H9 (cell line): ENCODE measurements around the gene MOCS3. TPM values are rescaled to one million over a fixed set of nuclear protein-coding genes. Genes with fewer than 3 reads are reported as not detected.
A peak's percentile ranks its signal among the peaks of the same experiment; 100 is the strongest.

Experiments
- DNase-seq: peaks from one replicate; pipeline ENCODE4 v3.0.0-alpha.2; 2017
- H2AFZ ChIP-seq: one replicate; pipeline ENCODE4 v1.6.1; 2013; ENCODE audit warnings: mild to moderate bottlenecking, low read length, control low read depth, moderate library complexity
- H2AK5ac ChIP-seq: 2 replicates; pipeline ENCODE4 v1.6.1; 2013; ENCODE audit warnings: low read length, control low read depth, mixed read lengths; ENCODE audit not compliant: insufficient read length
- H2BK120ac ChIP-seq: one replicate; pipeline ENCODE4 v1.6.1; 2013; ENCODE audit warnings: low read depth, mild to moderate bottlenecking, low read length, control low read depth, inconsistent platforms; ENCODE audit not compliant: poor library complexity, severe bottlenecking
- H2BK12ac ChIP-seq: 2 replicates; pipeline ENCODE4 v1.6.1; 2013; ENCODE audit warnings: low read length, control low read depth, mixed read lengths, low read depth; ENCODE audit not compliant: insufficient read length
- H2BK15ac ChIP-seq: 2 replicates; pipeline ENCODE4 v1.6.1; 2013; ENCODE audit warnings: low read depth, low read length, control low read depth
- H2BK20ac ChIP-seq: one replicate; pipeline ENCODE4 v1.6.1; 2013; ENCODE audit warnings: low read depth, mild to moderate bottlenecking, low read length, control low read depth, inconsistent platforms; ENCODE audit not compliant: poor library complexity, severe bottlenecking
- H2BK5ac ChIP-seq: 2 replicates; pipeline ENCODE4 v1.6.1; 2013; ENCODE audit warnings: low read length, control low read depth, mixed read lengths; ENCODE audit not compliant: insufficient read length
- H3K14ac ChIP-seq: 2 replicates; pipeline ENCODE4 v1.6.1; 2013; ENCODE audit warnings: low read length, control low read depth; ENCODE audit not compliant: insufficient read depth
- H3K18ac ChIP-seq: 2 replicates; pipeline ENCODE4 v1.6.1; 2013; ENCODE audit warnings: low read depth, mild to moderate bottlenecking, mixed read lengths, low read length, control low read depth; ENCODE audit not compliant: insufficient read length
- H3K23ac ChIP-seq: 2 replicates; pipeline ENCODE4 v1.6.1; 2013; ENCODE audit warnings: low read length, control low read depth, mixed read lengths, low read depth; ENCODE audit not compliant: insufficient read length
- H3K23me2 ChIP-seq: 2 replicates; pipeline ENCODE4 v1.6.1; 2013; ENCODE audit warnings: low read depth, mild to moderate bottlenecking, mixed read lengths, low read length, control low read depth; ENCODE audit not compliant: insufficient read length, poor library complexity, severe bottlenecking
- H3K27ac ChIP-seq: 2 replicates; pipeline ENCODE4 v1.5.1; 2013; ENCODE audit warnings: low read length, control low read depth, mixed read lengths, low read depth; ENCODE audit not compliant: insufficient read length
- H3K27me3 ChIP-seq: 2 replicates; pipeline ENCODE4 v1.6.1; 2013; ENCODE audit warnings: low read length, control low read depth, inconsistent platforms; ENCODE audit not compliant: insufficient read depth
- H3K4ac ChIP-seq: 2 replicates; pipeline ENCODE4 v1.6.1; 2013; ENCODE audit warnings: low read depth, mild to moderate bottlenecking, control low read depth, inconsistent platforms, low read length, moderate library complexity
- H3K4me1 ChIP-seq: 2 replicates; pipeline ENCODE4 v1.6.1; 2013; ENCODE audit warnings: low read length, control low read depth, inconsistent platforms; ENCODE audit not compliant: insufficient read depth
- H3K4me2 ChIP-seq: 2 replicates; pipeline ENCODE4 v1.6.1; 2013; ENCODE audit warnings: low read length, control low read depth, mixed read lengths; ENCODE audit not compliant: insufficient read length, insufficient read depth
- H3K56ac ChIP-seq: 2 replicates; pipeline ENCODE4 v1.6.1; 2013; ENCODE audit warnings: low read depth, mild to moderate bottlenecking, mixed read lengths, low read length, control low read depth; ENCODE audit not compliant: insufficient read length
- H3K79me1 ChIP-seq: 2 replicates; pipeline ENCODE4 v1.6.1; 2013; ENCODE audit warnings: low read depth, mild to moderate bottlenecking, moderate library complexity, low read length, control low read depth, inconsistent platforms; ENCODE audit not compliant: insufficient read depth, poor library complexity, severe bottlenecking
- H3K79me2 ChIP-seq: 2 replicates; pipeline ENCODE4 v1.6.1; 2013; ENCODE audit warnings: low read length, control low read depth, inconsistent platforms; ENCODE audit not compliant: insufficient read depth
- H3K9ac ChIP-seq: 2 replicates; pipeline ENCODE4 v1.6.1; 2013; ENCODE audit warnings: low read length, control low read depth, mixed read lengths; ENCODE audit not compliant: insufficient read length; ENCODE audit errors: extremely low read depth
- H3K9me3 ChIP-seq: one replicate; pipeline ENCODE4 v1.6.1; 2013; ENCODE audit warnings: low read depth, low read length, inconsistent platforms; ENCODE audit not compliant: control insufficient read depth
- H3T11ph ChIP-seq: one replicate; pipeline ENCODE4 v1.6.1; 2013; ENCODE audit warnings: mild to moderate bottlenecking, low read length, control low read depth, inconsistent platforms
- H4K20me1 ChIP-seq: one replicate; pipeline ENCODE4 v1.6.1; 2013; ENCODE audit not compliant: control insufficient read depth, insufficient read length, insufficient read depth
- H4K5ac ChIP-seq: 2 replicates; pipeline ENCODE4 v1.6.1; 2013; ENCODE audit warnings: low read depth, mild to moderate bottlenecking, mixed read lengths, low read length, control low read depth; ENCODE audit not compliant: insufficient read length
- H4K8ac ChIP-seq: replicated peaks from 2 replicates; pipeline ENCODE4 v1.6.1; 2013; ENCODE audit warnings: low read length, control low read depth, mixed read lengths, low read depth; ENCODE audit not compliant: insufficient read length
- H4K91ac ChIP-seq: 2 replicates; pipeline ENCODE4 v1.6.1; 2013; ENCODE audit warnings: low read depth, mild to moderate bottlenecking, moderate library complexity, mixed read lengths, low read length, control low read depth; ENCODE audit not compliant: insufficient read length
- H3K27ac Mint-ChIP-seq, 3 experiments: 2 replicates in 2 of 3; 3 replicates in 1 of 3; pipeline ENCODE4 v1.8.0; 2020 to 2021; ENCODE audit warnings: mixed read lengths in 3 of 3, mild to moderate bottlenecking in 1 of 3, moderate library complexity in 1 of 3
- H3K27me3 Mint-ChIP-seq: 2 replicates; pipeline ENCODE4 v1.8.0; 2021; ENCODE audit warnings: low read depth, mild to moderate bottlenecking, moderate library complexity, mixed read lengths
- H3K36me3 Mint-ChIP-seq, 3 experiments: 2 replicates in 2 of 3; 3 replicates in 1 of 3; pipeline ENCODE4 v1.8.0; 2020 to 2021; ENCODE audit warnings: low read depth in 3 of 3, mixed read lengths in 3 of 3; ENCODE audit not compliant: insufficient read depth in 1 of 3
- H3K4me1 Mint-ChIP-seq, 2 experiments: 2 replicates each; pipeline ENCODE4 v1.8.0; 2020; ENCODE audit warnings: mixed read lengths in 2 of 2
- H3K4me3 Mint-ChIP-seq, 2 experiments: 2 replicates in 1 of 2; 3 replicates in 1 of 2; pipeline ENCODE4 v1.8.0; 2020 to 2021; ENCODE audit warnings: mild to moderate bottlenecking in 2 of 2, mixed read lengths in 2 of 2, moderate library complexity in 1 of 2
- H3K9me3 Mint-ChIP-seq, 2 experiments: 2 replicates in 1 of 2; 3 replicates in 1 of 2; pipeline ENCODE4 v1.8.0; 2020; ENCODE audit warnings: mild to moderate bottlenecking in 2 of 2, mixed read lengths in 2 of 2, moderate library complexity in 1 of 2
- WGBS: extraction: QIAGEN DNeasy Blood & Tissue Kit; methylation state at CpG from one replicate; pipeline ENCODE4 v1.1.7; 2013; ENCODE audit warnings: missing lambda C conversion rate, low lambda C conversion rate, mixed read lengths; ENCODE audit not compliant: insufficient read length; ENCODE audit errors: extremely low coverage; 5-methylcytosine and 5-hydroxymethylcytosine counted together
- total RNA-seq: library from RNA; stranded (reverse); gene quantifications from 2 replicates; pipeline ENCODE4 v1.2.1, GENCODE V29; 2021
- TF ChIP-seq, protein P1 (sequence below): fragments of 200-600 bp; sonication (generic); conservative IDR thresholded peaks from 3 replicates; pipeline ENCODE4 v1.8.0; 2021; ENCODE audit warnings: antibody characterized with exemption, mild to moderate bottlenecking

MOCS3 gene
- total RNA-seq, 1 experiment from 2014 or later, result 9.0 TPM

DNA sequence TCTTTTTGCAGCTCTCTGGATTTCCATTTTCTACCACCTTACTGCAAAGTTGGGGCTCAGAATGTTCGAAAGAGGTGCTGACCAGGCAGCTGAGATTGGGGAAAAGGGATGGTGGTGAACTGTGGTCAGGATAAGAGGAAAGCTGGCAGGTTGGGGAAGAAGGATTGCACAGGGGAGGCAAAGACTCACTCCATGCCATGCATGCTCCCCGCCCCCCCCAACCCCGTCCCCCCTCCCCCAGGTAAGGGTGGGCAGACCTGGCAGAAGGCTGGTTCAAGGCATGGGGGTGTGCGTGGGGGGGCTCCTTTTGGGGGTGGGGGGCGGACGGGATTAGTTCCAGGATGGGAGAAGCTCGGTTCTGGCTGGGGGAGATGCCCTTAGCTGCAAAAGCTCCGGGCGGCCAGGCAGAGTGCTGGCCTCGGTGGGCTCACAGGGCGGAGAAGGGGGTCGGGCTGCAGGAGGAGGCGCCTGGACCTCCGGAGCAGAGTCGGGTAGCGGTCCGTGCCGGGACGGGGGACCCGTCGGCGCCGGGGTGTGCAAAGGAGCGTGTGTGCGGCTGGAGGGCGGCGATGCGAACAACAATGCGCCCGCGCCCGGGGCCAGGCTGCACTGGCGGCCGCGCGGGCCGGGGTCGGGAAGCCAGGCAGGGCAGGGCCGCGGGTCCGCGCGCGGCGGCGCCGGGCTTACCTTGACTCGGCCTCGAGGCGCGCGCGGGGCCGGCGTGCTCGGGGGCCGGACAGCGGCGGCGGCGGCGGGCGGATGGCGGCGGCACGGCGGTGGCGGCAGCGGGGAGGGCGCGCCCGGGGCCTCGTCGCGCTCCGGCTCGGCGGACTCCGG lies 28.3 kb upstream of the MOCS3 start:
- peaks cover 37 to 46% of the 10 kb centered on the region in 2 experiments for H3K4me1 Mint-ChIP-seq
- no peaks in the 10 kb centered on the region for H3K27me3 Mint-ChIP-seq
- H4K20me1 ChIP-seq, result no peaks in the 10 kb centered on the region
- H2AK5ac ChIP-seq, result peak overlapping the region; percentile 41
- no peak overlapping the region for H3K23ac ChIP-seq
- no CpG with 5 or more reads among the region's 79 CpGs for WGBS
- peaks cover 0 to 7% of the 10 kb centered on the region in 2 experiments; a peak in 2 of 5 replicates for H3K9me3 Mint-ChIP-seq
- no peak overlapping the region for H2BK12ac ChIP-seq
- DNase-seq, result no peak
- H3K27me3 ChIP-seq, result no peaks in the 10 kb centered on the region
- peak overlapping the region; percentile 89 for H4K5ac ChIP-seq
- no peak overlapping the region for H2BK15ac ChIP-seq
- H3K4ac ChIP-seq, result peak overlapping the region; percentile 33; the same call in 1 of the 2 replicates
- peaks cover 6% of the 10 kb centered on the region for H3K4me1 ChIP-seq
- peak overlapping the region; percentile 45 for H3T11ph ChIP-seq
- peak overlapping the region; percentile 47 for H2BK5ac ChIP-seq
- no peak overlapping the region for H2BK20ac ChIP-seq
- no peak overlapping the region for H4K8ac ChIP-seq
- peak overlapping the region; percentile 92 to 95 for H3K4me3 Mint-ChIP-seq
- H3K36me3 Mint-ChIP-seq, result peaks cover 40 to 80% (median 68%) of the 10 kb centered on the region in 3 experiments
- peaks cover 36% of the 10 kb centered on the region for H3K79me2 ChIP-seq
- peak overlapping the region; percentile 100 for H3K9ac ChIP-seq
- H3K27ac ChIP-seq, result peak overlapping the region; percentile 68
- H3K23me2 ChIP-seq, result peaks cover 14% of the 10 kb centered on the region
- no peaks in the 10 kb centered on the region for H3K79me1 ChIP-seq
- H3K27ac Mint-ChIP-seq, result peak overlapping the region; percentile 99
- H3K9me3 ChIP-seq, result no peaks in the 10 kb centered on the region
- H3K14ac ChIP-seq, result peak overlapping the region; percentile 100
- peak overlapping the region; percentile 93 for H3K4me2 ChIP-seq
- peak overlapping the region; percentile 96 for H2BK120ac ChIP-seq
- no peak overlapping the region for H4K91ac ChIP-seq
- H2AFZ ChIP-seq, result no peak overlapping the region
- peak overlapping the region; percentile 66 for H3K56ac ChIP-seq
- TF ChIP-seq, protein P1, sequence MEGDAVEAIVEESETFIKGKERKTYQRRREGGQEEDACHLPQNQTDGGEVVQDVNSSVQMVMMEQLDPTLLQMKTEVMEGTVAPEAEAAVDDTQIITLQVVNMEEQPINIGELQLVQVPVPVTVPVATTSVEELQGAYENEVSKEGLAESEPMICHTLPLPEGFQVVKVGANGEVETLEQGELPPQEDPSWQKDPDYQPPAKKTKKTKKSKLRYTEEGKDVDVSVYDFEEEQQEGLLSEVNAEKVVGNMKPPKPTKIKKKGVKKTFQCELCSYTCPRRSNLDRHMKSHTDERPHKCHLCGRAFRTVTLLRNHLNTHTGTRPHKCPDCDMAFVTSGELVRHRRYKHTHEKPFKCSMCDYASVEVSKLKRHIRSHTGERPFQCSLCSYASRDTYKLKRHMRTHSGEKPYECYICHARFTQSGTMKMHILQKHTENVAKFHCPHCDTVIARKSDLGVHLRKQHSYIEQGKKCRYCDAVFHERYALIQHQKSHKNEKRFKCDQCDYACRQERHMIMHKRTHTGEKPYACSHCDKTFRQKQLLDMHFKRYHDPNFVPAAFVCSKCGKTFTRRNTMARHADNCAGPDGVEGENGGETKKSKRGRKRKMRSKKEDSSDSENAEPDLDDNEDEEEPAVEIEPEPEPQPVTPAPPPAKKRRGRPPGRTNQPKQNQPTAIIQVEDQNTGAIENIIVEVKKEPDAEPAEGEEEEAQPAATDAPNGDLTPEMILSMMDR, result no peak
- H3K18ac ChIP-seq, result peak overlapping the region; percentile 98
